Stimulated activated CD8-positive, alpha-beta memory T cell treated with anti-CD3 and anti-CD28 coated beads, Interleukin-12 subunit alpha, Interleukin-12 subunit beta, amount 100 ng/mL, for 4 hours (primary cell): Measurements from ENCODE around the gene EXOC3L1.

Experiments used
- DNase-seq: peaks from one replicate; pipeline ENCODE4 v3.0.0-alpha.2; 2020; ENCODE audit warnings: low read depth

EXOC3L1 gene

GRCh38 chr16:67147437-67148140 is 42.3 kb downstream of the EXOC3L1 start:
- DNase-seq = no peak

- DNase-seq = no peak
Measured at GRCh38 chr16:67146523-67147357, 43.2 kb downstream of the EXOC3L1 start.

- DNase-seq = no peak
Measured at GRCh38 chr16:67145746-67146145, 44.2 kb downstream of the EXOC3L1 start.

- DNase-seq = no peak
Measured at GRCh38 chr16:67144943-67145342, 45.0 kb downstream of the EXOC3L1 start.

GRCh38 chr16:67142342-67142741 is 47.6 kb downstream of the EXOC3L1 start:
- DNase-seq = no peak

GRCh38 chr16:67141391-67141790 is 48.5 kb downstream of the EXOC3L1 start:
- no peak for DNase-seq

DNA sequence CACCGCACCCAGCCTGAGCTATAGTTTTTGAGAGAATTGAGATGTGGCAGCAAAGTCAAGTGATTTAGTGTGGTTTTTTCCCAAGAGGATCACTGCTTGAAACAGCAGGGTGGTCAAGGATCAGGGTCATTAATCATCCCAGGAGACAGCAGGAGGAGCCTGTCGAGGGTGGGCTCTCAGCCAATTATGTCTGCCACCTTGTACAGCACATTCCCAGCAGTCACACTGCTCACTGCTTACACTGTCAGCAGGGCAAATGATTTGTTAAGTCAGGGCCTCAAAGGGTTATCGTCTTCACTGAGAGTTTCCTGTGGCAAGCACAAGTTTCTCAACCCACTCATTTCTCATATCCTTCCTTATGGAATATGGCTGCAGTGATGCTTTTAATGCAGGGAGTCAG is 52.3 kb downstream of the EXOC3L1 start:
- DNase-seq = no peak
